ENCODE data around the gene FGF12.
A peak's percentile ranks its signal among the peaks of the same experiment; 100 is the strongest.

The FGF12 gene

DNA sequence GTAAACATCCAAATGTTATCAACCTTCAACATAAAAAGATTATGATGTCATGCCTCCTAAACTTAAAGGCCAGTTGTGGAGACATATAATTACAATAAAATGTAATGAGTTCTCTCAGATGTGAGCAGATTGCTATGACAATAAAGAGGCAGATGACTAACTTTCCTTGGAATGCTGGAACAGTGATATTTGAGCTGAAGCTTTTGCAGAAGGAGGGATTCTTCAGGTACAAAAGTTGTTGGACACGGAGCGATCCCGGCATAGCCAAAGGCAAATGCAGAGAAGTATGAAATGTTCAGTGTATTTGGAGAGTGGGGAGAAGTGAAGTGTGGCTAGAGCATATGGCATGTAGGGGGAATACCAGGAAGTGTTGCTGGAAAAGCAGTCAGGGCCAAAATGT is 520.1 kb downstream of the FGF12 start:
- Histone ChIP-seq H3K4me3 (ENCODE audit: severe bottlenecking) (no peak overlapping the region), H3K27me3 (ENCODE audit: insufficient read depth, poor library complexity, severe bottlenecking) (no peaks in the 10 kb centered on the region), H3K4me1 (ENCODE audit: insufficient read depth, poor library complexity, severe bottlenecking) (no peaks in the 10 kb centered on the region), H3K9me3 (ENCODE audit: severe bottlenecking) (no peaks in the 10 kb centered on the region), H3K36me3 (ENCODE audit: low read depth) (no peaks in the 10 kb centered on the region), H3K27ac (ENCODE audit: poor library complexity, severe bottlenecking) (no peak overlapping the region)
- DNase-seq (ENCODE audit: low spot score): no peak
- TF ChIP-seq, protein P1, sequence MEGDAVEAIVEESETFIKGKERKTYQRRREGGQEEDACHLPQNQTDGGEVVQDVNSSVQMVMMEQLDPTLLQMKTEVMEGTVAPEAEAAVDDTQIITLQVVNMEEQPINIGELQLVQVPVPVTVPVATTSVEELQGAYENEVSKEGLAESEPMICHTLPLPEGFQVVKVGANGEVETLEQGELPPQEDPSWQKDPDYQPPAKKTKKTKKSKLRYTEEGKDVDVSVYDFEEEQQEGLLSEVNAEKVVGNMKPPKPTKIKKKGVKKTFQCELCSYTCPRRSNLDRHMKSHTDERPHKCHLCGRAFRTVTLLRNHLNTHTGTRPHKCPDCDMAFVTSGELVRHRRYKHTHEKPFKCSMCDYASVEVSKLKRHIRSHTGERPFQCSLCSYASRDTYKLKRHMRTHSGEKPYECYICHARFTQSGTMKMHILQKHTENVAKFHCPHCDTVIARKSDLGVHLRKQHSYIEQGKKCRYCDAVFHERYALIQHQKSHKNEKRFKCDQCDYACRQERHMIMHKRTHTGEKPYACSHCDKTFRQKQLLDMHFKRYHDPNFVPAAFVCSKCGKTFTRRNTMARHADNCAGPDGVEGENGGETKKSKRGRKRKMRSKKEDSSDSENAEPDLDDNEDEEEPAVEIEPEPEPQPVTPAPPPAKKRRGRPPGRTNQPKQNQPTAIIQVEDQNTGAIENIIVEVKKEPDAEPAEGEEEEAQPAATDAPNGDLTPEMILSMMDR (IDR thresholded peaks at IDR 0.05; ENCODE audit: poor library complexity, severe bottlenecking): no peak
- ATAC-seq (ENCODE audit: low read depth): no peak

DNA sequence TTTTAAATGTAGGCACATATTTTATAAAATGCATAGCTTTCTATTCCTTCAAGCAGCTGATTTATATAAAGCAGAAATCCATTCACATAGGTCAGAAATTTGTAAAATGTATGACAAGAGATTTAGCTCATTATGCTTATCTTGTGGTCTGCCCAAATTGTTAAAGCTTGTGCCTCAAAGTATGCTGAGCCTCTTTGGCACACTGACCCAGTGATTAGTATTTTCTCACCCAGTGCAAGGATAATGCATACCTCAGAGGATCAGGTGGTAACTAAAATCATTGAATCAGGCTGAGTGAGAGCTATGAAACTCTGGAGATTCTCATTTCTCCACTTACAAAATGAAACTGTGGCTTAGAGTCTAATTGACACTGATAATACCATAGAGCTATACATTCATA is 533.3 kb downstream of the FGF12 start:
- ATAC-seq (ENCODE audit: low read depth) (no peak), DNase-seq (ENCODE audit: low spot score) (no peak)
- no peaks in the 10 kb centered on the region for H3K9me3 ChIP-seq (ENCODE audit: severe bottlenecking)
- H3K4me1 ChIP-seq (ENCODE audit: insufficient read depth, poor library complexity, severe bottlenecking): no peaks in the 10 kb centered on the region
- no peaks in the 10 kb centered on the region for H3K27me3 ChIP-seq (ENCODE audit: insufficient read depth, poor library complexity, severe bottlenecking)
- no peak overlapping the region for H3K4me3 ChIP-seq (ENCODE audit: severe bottlenecking)
- no peaks in the 10 kb centered on the region for H3K36me3 ChIP-seq (ENCODE audit: low read depth)
- TF ChIP-seq, protein P1 (IDR thresholded peaks at IDR 0.05; ENCODE audit: poor library complexity, severe bottlenecking): no peak
- H3K27ac ChIP-seq (ENCODE audit: poor library complexity, severe bottlenecking): no peak overlapping the region

DNA sequence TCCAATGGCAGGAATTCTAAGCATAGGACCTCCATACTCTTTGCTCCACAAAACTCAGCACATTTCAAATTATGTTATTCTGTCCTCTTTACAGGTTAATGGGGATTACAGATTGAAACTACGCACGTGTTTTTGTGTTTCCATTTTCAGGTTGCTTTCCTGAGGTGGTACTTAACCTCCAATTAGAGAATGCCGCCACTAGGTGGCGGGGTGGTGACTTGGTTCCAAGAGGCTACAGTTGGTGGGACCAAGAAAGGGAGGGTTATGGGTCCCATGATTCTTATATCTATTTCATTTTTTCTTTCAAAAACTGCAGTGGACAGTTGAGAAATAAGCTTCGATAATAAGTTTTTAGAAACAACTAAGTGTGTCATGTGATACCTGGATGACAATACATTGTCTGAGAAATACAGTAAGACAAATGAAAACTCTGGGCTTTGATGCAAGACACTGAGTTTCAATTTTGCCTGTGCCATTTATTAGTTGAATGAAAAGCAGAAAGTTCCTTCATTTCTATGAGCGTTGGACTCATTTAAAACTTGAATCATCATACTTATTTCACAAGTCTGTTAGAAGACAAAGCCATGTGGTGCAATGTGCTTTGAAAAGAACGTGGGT is 539.0 kb downstream of the FGF12 start:
- no peaks in the 10 kb centered on the region for H3K4me1 ChIP-seq (ENCODE audit: insufficient read depth, poor library complexity, severe bottlenecking)
- H3K27me3 ChIP-seq (ENCODE audit: insufficient read depth, poor library complexity, severe bottlenecking): no peaks in the 10 kb centered on the region
- ATAC-seq (ENCODE audit: low read depth) (peak; percentile 61), DNase-seq (ENCODE audit: low spot score) (no peak)
- H3K27ac ChIP-seq (ENCODE audit: poor library complexity, severe bottlenecking): no peak overlapping the region
- no peak overlapping the region for H3K4me3 ChIP-seq (ENCODE audit: severe bottlenecking)
- TF ChIP-seq, protein P1 (IDR thresholded peaks at IDR 0.05; ENCODE audit: poor library complexity, severe bottlenecking): peak; percentile 82
- no peaks in the 10 kb centered on the region for H3K9me3 ChIP-seq (ENCODE audit: severe bottlenecking)
- no peaks in the 10 kb centered on the region for H3K36me3 ChIP-seq (ENCODE audit: low read depth)

DNA sequence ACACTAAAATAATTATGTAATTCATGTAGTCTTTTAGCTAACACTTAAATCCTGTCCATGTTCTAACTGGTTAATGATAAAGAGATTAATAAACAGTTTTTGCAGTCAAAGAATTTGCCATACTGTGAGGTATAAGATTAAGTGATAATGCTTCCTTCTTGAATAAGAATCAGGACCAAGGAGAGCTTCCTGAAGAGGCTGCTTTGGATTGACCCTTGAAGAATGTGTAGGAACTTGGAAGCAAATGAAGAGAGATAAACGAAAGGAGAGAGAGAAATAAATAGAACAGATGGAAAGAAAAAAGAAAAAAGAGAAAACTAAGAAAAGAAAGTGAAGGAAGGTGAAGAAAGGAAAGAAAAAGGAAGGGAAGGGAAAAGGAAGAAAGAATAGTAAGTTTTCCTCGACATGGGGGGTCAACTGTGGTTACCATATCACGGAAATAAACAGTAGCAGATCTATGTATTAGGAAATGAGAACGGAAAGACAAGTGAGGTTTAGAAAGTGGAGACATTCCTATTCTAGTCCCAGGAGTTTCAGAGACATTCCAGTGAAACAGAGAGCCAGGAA is 539.8 kb downstream of the FGF12 start:
- H3K27ac ChIP-seq (ENCODE audit: poor library complexity, severe bottlenecking): no peak overlapping the region
- H3K36me3 ChIP-seq (ENCODE audit: low read depth): no peaks in the 10 kb centered on the region
- H3K9me3 ChIP-seq (ENCODE audit: severe bottlenecking): no peaks in the 10 kb centered on the region
- DNase-seq (ENCODE audit: low spot score) (no peak), ATAC-seq (ENCODE audit: low read depth) (no peak)
- no peak overlapping the region for H3K4me3 ChIP-seq (ENCODE audit: severe bottlenecking)
- TF ChIP-seq, protein P1 (IDR thresholded peaks at IDR 0.05; ENCODE audit: poor library complexity, severe bottlenecking): no peak
- no peaks in the 10 kb centered on the region for H3K4me1 ChIP-seq (ENCODE audit: insufficient read depth, poor library complexity, severe bottlenecking)
- no peaks in the 10 kb centered on the region for H3K27me3 ChIP-seq (ENCODE audit: insufficient read depth, poor library complexity, severe bottlenecking)

DNA sequence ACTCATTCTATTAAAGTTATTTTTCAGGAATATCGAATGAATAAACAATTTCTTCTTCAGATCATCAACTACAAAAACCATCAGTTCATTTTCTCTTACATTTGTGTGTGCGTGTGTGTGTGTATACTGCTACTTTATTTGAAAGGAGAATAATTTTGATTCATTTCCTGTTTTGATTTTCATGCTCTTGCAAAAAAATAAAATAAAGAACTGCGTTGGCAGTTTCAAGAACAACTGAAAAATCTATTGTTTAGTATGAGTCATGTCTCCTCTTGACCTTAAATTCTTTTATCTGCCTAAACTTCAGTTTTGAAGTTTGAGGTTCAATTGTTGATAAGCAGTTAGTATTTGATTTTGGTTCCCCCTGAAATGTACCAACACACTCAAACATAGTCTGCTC is 540.8 kb downstream of the FGF12 start:
- Histone ChIP-seq H3K9me3 (ENCODE audit: severe bottlenecking) (no peaks in the 10 kb centered on the region), H3K27me3 (ENCODE audit: insufficient read depth, poor library complexity, severe bottlenecking) (no peaks in the 10 kb centered on the region), H3K4me1 (ENCODE audit: insufficient read depth, poor library complexity, severe bottlenecking) (no peaks in the 10 kb centered on the region), H3K36me3 (ENCODE audit: low read depth) (no peaks in the 10 kb centered on the region), H3K27ac (ENCODE audit: poor library complexity, severe bottlenecking) (no peak overlapping the region), H3K4me3 (ENCODE audit: severe bottlenecking) (no peak overlapping the region)
- TF ChIP-seq, protein P1 (IDR thresholded peaks at IDR 0.05; ENCODE audit: poor library complexity, severe bottlenecking): no peak
- DNase-seq (ENCODE audit: low spot score) (no peak), ATAC-seq (ENCODE audit: low read depth) (no peak)
